Astrocyte of the spinal cord (primary cell): ENCODE data around the gene RASGRP3.

Experiments used
- DNase-seq: peaks from one replicate; pipeline ENCODE4 v3.0.0; 2011; ENCODE audit warnings: low read depth, low spot score
- H3K4me3 ChIP-seq: 2 replicates; pipeline ENCODE4 v1.5.1; 2011; ENCODE audit warnings: low read depth, mild to moderate bottlenecking, low read length, moderate library complexity
- CTCF ChIP-seq: IDR thresholded peaks from 2 replicates; pipeline ENCODE4 v1.5.1; 2012; ENCODE audit warnings: low read depth, mild to moderate bottlenecking, low read length, inconsistent platforms
- in situ Hi-C: cut with HindIII; loops from 2 replicates; pipeline ENCODE4 v1.10.0; 2017; ENCODE audit warnings: low sequenced_read_pairs

RASGRP3 gene

DNA sequence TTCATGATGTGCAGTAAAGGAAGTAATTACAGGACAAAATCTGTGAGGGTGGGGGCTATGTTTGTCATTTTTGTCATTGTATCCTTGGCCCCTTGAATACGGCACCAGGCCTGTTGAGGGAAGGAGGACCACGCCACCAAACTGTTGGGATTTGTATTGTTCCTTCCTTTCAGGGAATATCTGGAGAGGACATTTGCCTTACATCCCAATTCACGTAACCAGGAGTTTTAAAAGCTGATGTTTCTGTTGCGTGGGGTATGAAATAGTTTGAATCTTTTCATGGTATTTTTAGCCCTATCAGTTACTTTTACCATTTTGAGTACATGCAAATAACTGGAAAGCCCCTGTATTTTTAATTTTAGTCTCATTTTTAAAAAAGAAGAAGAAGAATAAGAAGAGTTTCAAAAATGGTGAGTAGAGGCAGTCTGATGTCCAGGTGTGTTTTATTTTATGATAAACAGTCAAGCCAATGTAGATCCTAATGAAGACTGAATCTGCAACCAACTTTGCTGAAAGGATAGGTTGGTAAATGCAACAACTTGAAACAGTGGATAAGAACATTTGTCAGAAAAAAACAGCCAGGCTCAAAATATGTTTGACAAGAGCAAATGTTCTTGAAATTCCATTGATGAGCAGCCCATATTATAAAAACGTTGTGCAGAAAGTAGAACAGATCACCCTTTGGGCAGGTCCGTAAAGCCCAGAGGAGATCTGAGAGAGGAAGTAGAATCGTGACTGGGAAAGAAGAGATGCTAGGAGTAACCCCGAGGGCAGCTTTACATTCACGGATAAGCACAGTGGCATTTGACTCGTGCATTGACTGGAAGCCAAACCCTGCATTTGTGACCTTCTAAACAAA, 54.5 kb downstream of the RASGRP3 start:
- DNase-seq = no peak
- in situ Hi-C loops = no loop called here
- no peak overlapping the region for H3K4me3 ChIP-seq
- TF ChIP-seq CTCF = no peak

GRCh38 chr2:33531549-33532059, 55.2 kb downstream of the RASGRP3 start:
- TF ChIP-seq CTCF = no peak
- no peak for DNase-seq
- in situ Hi-C loops = no loop called here

GRCh38 chr2:33532146-33532545, 55.7 kb downstream of the RASGRP3 start:
- in situ Hi-C loops = no loop called here
- no peak for DNase-seq
- TF ChIP-seq CTCF = no peak
- H3K4me3 ChIP-seq = no peak overlapping the region

More at GRCh38 chr2:33531549-33532059, 55.2 kb downstream of the RASGRP3 start:
- H3K4me3 ChIP-seq = no peak overlapping the region

DNA sequence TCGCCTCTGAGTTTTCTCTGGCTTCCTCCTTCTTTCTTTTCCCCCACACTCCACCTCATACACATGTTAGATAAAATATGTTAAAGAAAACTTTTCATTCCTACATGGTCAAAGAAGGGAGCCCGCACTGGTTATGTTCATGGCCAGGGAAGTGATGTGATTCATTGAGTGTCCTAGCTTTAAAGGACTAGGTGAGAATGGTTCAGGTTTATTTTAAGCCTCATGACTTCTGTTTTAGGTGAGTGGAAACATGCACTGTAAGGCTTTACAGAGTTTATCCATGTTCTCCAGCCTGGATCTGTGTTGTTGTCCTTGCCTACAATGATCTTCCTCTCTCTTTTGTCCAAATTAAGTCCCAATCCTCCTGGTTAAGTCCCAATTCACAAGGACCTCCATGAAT, 56.5 kb downstream of the RASGRP3 start:
- TF ChIP-seq CTCF = no peak
- H3K4me3 ChIP-seq = no peak overlapping the region
- in situ Hi-C loops = no loop called here
- DNase-seq = no peak

DNA sequence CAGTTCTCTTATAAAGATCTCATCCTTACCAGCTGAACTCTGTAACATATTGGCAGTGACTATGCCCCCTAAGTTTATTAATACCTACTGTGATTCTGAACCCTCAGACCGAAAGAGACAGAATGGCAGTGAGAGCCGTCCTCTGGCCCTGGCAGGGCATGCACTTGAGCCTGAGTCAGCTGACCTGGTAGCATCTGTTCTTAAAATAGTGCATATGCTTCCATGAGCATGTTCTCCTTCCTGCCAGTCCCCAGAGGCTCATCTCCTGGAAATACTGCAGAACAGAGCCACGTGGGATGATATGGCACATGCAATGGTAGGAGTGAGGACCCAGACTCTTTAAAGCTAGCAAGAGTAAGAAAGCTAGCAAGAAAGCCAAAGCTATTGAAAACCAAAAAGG, 59.0 kb downstream of the RASGRP3 start:
- no peak for TF ChIP-seq CTCF
- DNase-seq = no peak
- in situ Hi-C loops = no loop called here
- no peak overlapping the region for H3K4me3 ChIP-seq

DNA sequence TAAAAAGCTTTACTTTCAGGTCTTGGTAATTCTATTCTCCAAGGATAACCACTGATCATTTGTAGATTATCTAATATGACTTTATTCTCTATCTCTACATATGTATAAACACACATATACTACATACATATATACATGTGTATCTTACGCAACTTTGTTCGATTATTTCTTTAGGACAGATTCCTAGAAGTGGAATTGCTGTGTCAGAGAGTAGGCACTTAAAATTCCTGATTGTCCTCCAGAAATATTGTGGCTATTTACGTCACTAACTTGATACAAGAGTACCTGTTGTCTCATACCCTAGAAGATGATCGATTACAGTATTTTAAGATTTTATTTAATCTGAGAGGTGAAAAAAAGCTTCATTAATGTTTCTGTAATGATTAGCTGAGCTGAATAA, 64.8 kb downstream of the RASGRP3 start:
- in situ Hi-C loops = no loop called here
- H3K4me3 ChIP-seq = no peak overlapping the region
- TF ChIP-seq CTCF = no peak
- no peak for DNase-seq
